ENCODE data around the gene RABAC1.
"Not testable (repeated sequence)": the region's sequence is repeated elsewhere in the genome, so short reads cannot be mapped to it uniquely, and the experiment has no call there.

Gene RABAC1

GRCh38 chr19:41915021-41915775 is 43.9 kb downstream of the RABAC1 start:
- H3K4me2 ChIP-seq (ENCODE audit: insufficient read depth, low read length, poor library complexity, severe bottlenecking) = no peak overlapping the region
- no peak overlapping the region for H2BK12ac ChIP-seq (ENCODE audit: low read length)
- no CpG with 5 or more reads among the region's 38 CpGs for WGBS, 2 donors (ENCODE audit: extremely low coverage in 2 of 2, insufficient read length in 2 of 2, insufficient replicate concordance in 1 of 2)
- no peak for DNase-seq (ENCODE audit: low spot score)
- peak overlapping the region in 1 of 2 donors; percentile 40 for H3K4me3 ChIP-seq (ENCODE audit: low read length in 2 of 2)
- peak overlapping the region; percentile 63 for H3K9ac ChIP-seq (ENCODE audit: low read depth, low read length, poor library complexity)
- no peak overlapping the region for H2BK5ac ChIP-seq (ENCODE audit: low read length)
- no peak overlapping the region for H2BK120ac ChIP-seq (ENCODE audit: low read depth, low read length)
- H3K4ac ChIP-seq (ENCODE audit: low read length) = no peak overlapping the region
- peaks cover 38 to 98% (median 84%) of the 10 kb centered on the region in 3 experiments for H3K27me3 ChIP-seq (ENCODE audit: control insufficient read depth in 3 of 3, insufficient read depth in 3 of 3, low read depth in 1 of 3, low read length in 3 of 3)
- H3K14ac ChIP-seq (ENCODE audit: low read length) = peak overlapping the region; percentile 31
- H2AFZ ChIP-seq (ENCODE audit: low read length) = no peak overlapping the region
- peak overlapping the region; percentile 70 for H3K18ac ChIP-seq (ENCODE audit: low read length)
- H3K4me1 ChIP-seq (ENCODE audit: control insufficient read depth in 2 of 2, insufficient read depth in 1 of 2, low read depth in 1 of 2, low read length in 2 of 2) = peaks cover 0 to 7% of the 10 kb centered on the region in 2 donors
- no peak overlapping the region for H4K8ac ChIP-seq (ENCODE audit: low read depth, low read length)
- H2BK15ac ChIP-seq (ENCODE audit: low read length) = peak overlapping the region; percentile 51
- H4K91ac ChIP-seq (ENCODE audit: low read depth, low read length, poor library complexity) = no peak overlapping the region
- H3K36me3 ChIP-seq (replicated peaks in 1 of 2; ENCODE audit: control insufficient read depth in 2 of 2, insufficient read depth in 2 of 2, low read length in 2 of 2) = peaks cover 0 to 6% of the 10 kb centered on the region in 2 donors
- H3K9me3 ChIP-seq (replicated peaks in 1 of 2; ENCODE audit: control insufficient read depth in 2 of 2, insufficient read depth in 1 of 2, low read depth in 1 of 2, low read length in 2 of 2) = peaks cover 0 to 20% of the 10 kb centered on the region in 2 donors
- H3K23ac ChIP-seq (ENCODE audit: low read depth, low read length, poor library complexity) = peak overlapping the region; percentile 44
- H3K27ac ChIP-seq (replicated peaks; ENCODE audit: low read length) = no peak overlapping the region
- H3K79me1 ChIP-seq (ENCODE audit: low read depth, low read length) = peaks cover 6% of the 10 kb centered on the region
- H2AK5ac ChIP-seq (ENCODE audit: low read depth, low read length) = no peak overlapping the region

GRCh38 chr19:41914424-41914834 is 44.7 kb downstream of the RABAC1 start:
- not testable (repeated sequence) for H3K4ac ChIP-seq (ENCODE audit: low read length); H2BK15ac ChIP-seq (ENCODE audit: low read length); H4K8ac ChIP-seq (ENCODE audit: low read depth, low read length); H3K4me3 ChIP-seq (ENCODE audit: low read length in 2 of 2); H2BK120ac ChIP-seq (ENCODE audit: low read depth, low read length); H2AFZ ChIP-seq (ENCODE audit: low read length); H2AK5ac ChIP-seq (ENCODE audit: low read depth, low read length); H3K36me3 ChIP-seq (replicated peaks in 1 of 2; ENCODE audit: control insufficient read depth in 2 of 2, insufficient read depth in 2 of 2, low read length in 2 of 2); H3K23ac ChIP-seq (ENCODE audit: low read depth, low read length, poor library complexity); H4K91ac ChIP-seq (ENCODE audit: low read depth, low read length, poor library complexity); DNase-seq (ENCODE audit: low spot score); H3K27ac ChIP-seq (replicated peaks; ENCODE audit: low read length); H3K14ac ChIP-seq (ENCODE audit: low read length); H2BK5ac ChIP-seq (ENCODE audit: low read length); H3K4me2 ChIP-seq (ENCODE audit: insufficient read depth, low read length, poor library complexity, severe bottlenecking); H2BK12ac ChIP-seq (ENCODE audit: low read length); H3K18ac ChIP-seq (ENCODE audit: low read length); H3K9ac ChIP-seq (ENCODE audit: low read depth, low read length, poor library complexity); H3K4me1 ChIP-seq (ENCODE audit: control insufficient read depth in 2 of 2, insufficient read depth in 1 of 2, low read depth in 1 of 2, low read length in 2 of 2); H3K79me1 ChIP-seq (ENCODE audit: low read depth, low read length)
- H3K27me3 ChIP-seq (ENCODE audit: control insufficient read depth in 3 of 3, insufficient read depth in 3 of 3, low read depth in 1 of 3, low read length in 3 of 3) = peaks cover 38 to 95% (median 78%) of the 10 kb centered on the region in 3 experiments
- H3K9me3 ChIP-seq (replicated peaks in 1 of 2; ENCODE audit: control insufficient read depth in 2 of 2, insufficient read depth in 1 of 2, low read depth in 1 of 2, low read length in 2 of 2) = peaks cover 0 to 16% of the 10 kb centered on the region in 2 donors
- WGBS, 2 donors (ENCODE audit: extremely low coverage in 2 of 2, insufficient read length in 2 of 2, insufficient replicate concordance in 1 of 2) = no CpG with 5 or more reads among the region's 5 CpGs

- H2BK15ac ChIP-seq (ENCODE audit: low read length) = no peak overlapping the region
- peaks cover 3% of the 10 kb centered on the region for H3K79me1 ChIP-seq (ENCODE audit: low read depth, low read length)
- H3K36me3 ChIP-seq (replicated peaks in 1 of 2; ENCODE audit: control insufficient read depth in 2 of 2, insufficient read depth in 2 of 2, low read length in 2 of 2) = peaks cover 0 to 4% of the 10 kb centered on the region in 2 donors
- no peak overlapping the region for H2AK5ac ChIP-seq (ENCODE audit: low read depth, low read length)
- H2BK120ac ChIP-seq (ENCODE audit: low read depth, low read length) = no peak overlapping the region
- no CpG with 5 or more reads among the region's 21 CpGs for WGBS, 2 donors (ENCODE audit: extremely low coverage in 2 of 2, insufficient read length in 2 of 2, insufficient replicate concordance in 1 of 2)
- no peak overlapping the region for H3K4me2 ChIP-seq (ENCODE audit: insufficient read depth, low read length, poor library complexity, severe bottlenecking)
- H2BK12ac ChIP-seq (ENCODE audit: low read length) = no peak overlapping the region
- peaks cover 38 to 89% (median 73%) of the 10 kb centered on the region in 3 experiments for H3K27me3 ChIP-seq (ENCODE audit: control insufficient read depth in 3 of 3, insufficient read depth in 3 of 3, low read depth in 1 of 3, low read length in 3 of 3)
- no peak overlapping the region for H4K91ac ChIP-seq (ENCODE audit: low read depth, low read length, poor library complexity)
- peak overlapping the region; percentile 38 for H3K14ac ChIP-seq (ENCODE audit: low read length)
- no peak overlapping the region for H2AFZ ChIP-seq (ENCODE audit: low read length)
- H3K27ac ChIP-seq (replicated peaks; ENCODE audit: low read length) = no peak overlapping the region
- H3K9ac ChIP-seq (ENCODE audit: low read depth, low read length, poor library complexity) = no peak overlapping the region
- H3K23ac ChIP-seq (ENCODE audit: low read depth, low read length, poor library complexity) = no peak overlapping the region
- no peak overlapping the region for H4K8ac ChIP-seq (ENCODE audit: low read depth, low read length)
- no peak overlapping the region for H3K4me3 ChIP-seq (ENCODE audit: low read length in 2 of 2)
- H3K9me3 ChIP-seq (replicated peaks in 1 of 2; ENCODE audit: control insufficient read depth in 2 of 2, insufficient read depth in 1 of 2, low read depth in 1 of 2, low read length in 2 of 2) = peaks cover 0 to 14% of the 10 kb centered on the region in 2 donors
- no peak overlapping the region for H3K4ac ChIP-seq (ENCODE audit: low read length)
- no peak for DNase-seq (ENCODE audit: low spot score)
- no peak overlapping the region for H3K18ac ChIP-seq (ENCODE audit: low read length)
- peaks cover 0 to 5% of the 10 kb centered on the region in 2 donors for H3K4me1 ChIP-seq (ENCODE audit: control insufficient read depth in 2 of 2, insufficient read depth in 1 of 2, low read depth in 1 of 2, low read length in 2 of 2)
- H2BK5ac ChIP-seq (ENCODE audit: low read length) = no peak overlapping the region
Measured at GRCh38 chr19:41913538-41914423, 45.3 kb downstream of the RABAC1 start.
